Sigmoid colon (tissue), 4 donors: ENCODE data around the gene HMX3.

Experiments
- CTCF ChIP-seq, 4 experiments: fragments of 450-650 bp in 3 of 4; fragments of 200-600 bp in 1 of 4; IDR thresholded peaks; one replicate each; pipeline ENCODE4 v1.5.1; 2016 to 2019; ENCODE audit warnings: antibody characterized with exemption in 4 of 4, mild to moderate bottlenecking in 3 of 4, moderate library complexity in 2 of 4
- EP300 ChIP-seq, 4 donors: sonication (generic); formaldehyde crosslinking; IDR thresholded peaks; one replicate each; pipeline ENCODE4 v1.6.1; 2017; ENCODE audit warnings: antibody characterized with exemption in 4 of 4
- POLR2A ChIP-seq, 2 donors: fragments of 450-650 bp; IDR thresholded peaks; one replicate each; pipeline ENCODE4 v1.6.1; 2016; ENCODE audit warnings: antibody characterized with exemption in 2 of 2, mild to moderate bottlenecking in 2 of 2, moderate library complexity in 2 of 2

GRCh38 chr10:123134343-123134914 is 1.3 kb upstream of the HMX3 start:
- TF ChIP-seq EP300 (IDR thresholded peaks at IDR 0.05) (no peak), CTCF (IDR thresholded peaks at IDR 0.05) (no peak), POLR2A (IDR thresholded peaks at IDR 0.05) (no peak)
